K562 (cell line): ENCODE measurements around the gene RNF167. TPM values are rescaled to one million over a fixed set of nuclear protein-coding genes. Genes with fewer than 3 reads are reported as not detected.

Experiments
- CCNT2 ChIP-seq: IDR thresholded peaks from 2 replicates; pipeline ENCODE4 v1.6.1; 2011; ENCODE audit warnings: borderline replicate concordance, low read depth, mild to moderate bottlenecking, moderate library complexity, mixed read lengths, low read length; ENCODE audit not compliant: insufficient read length; ENCODE audit errors: extremely low read depth
- CTCFL ChIP-seq: IDR thresholded peaks from 2 replicates; pipeline ENCODE4 v1.6.1; 2011; ENCODE audit warnings: borderline replicate concordance, low read depth, mild to moderate bottlenecking, moderate library complexity, low read length; ENCODE audit not compliant: insufficient read depth, poor library complexity, severe bottlenecking
- CXXC5 ChIP-seq: fragments of 250-450 bp; sonication (Bioruptor Pico); IDR thresholded peaks from 2 replicates; pipeline ENCODE4 v1.8.0; 2022; ENCODE audit warnings: inconsistent platforms, mild to moderate bottlenecking, moderate library complexity
- ETV1 ChIP-seq: fragments of 450-650 bp; conservative IDR thresholded peaks from 2 replicates; pipeline ENCODE4 v1.6.1; 2016; ENCODE audit warnings: missing genetic modification characterization, control low read depth, low read depth, missing compliant biosample characterization
- SIN3A ChIP-seq, 2 experiments: fragments of 150-350 bp in 1 of 2; IDR thresholded peaks; 2 replicates each; pipeline ENCODE4 v1.6.1; 2011 to 2016; ENCODE audit warnings: borderline replicate concordance in 2 of 2, low read depth in 2 of 2, low read length in 2 of 2, mild to moderate bottlenecking in 2 of 2, moderate library complexity in 2 of 2; ENCODE audit not compliant: control insufficient read depth in 1 of 2
- TARDBP ChIP-seq: fragments of 450-650 bp; IDR thresholded peaks from 2 replicates; pipeline ENCODE4 v1.6.1; 2016
- VEZF1 ChIP-seq: fragments of 200-800 bp; sonication (Bioruptor generic); IDR thresholded peaks from 2 replicates; pipeline ENCODE4 v1.6.1; 2017; ENCODE audit warnings: missing genetic modification characterization, missing compliant biosample characterization
- YY1 ChIP-seq, 3 experiments: IDR thresholded peaks; 2 replicates each; pipeline ENCODE4 v1.6.1; 2011; ENCODE audit warnings: low read length in 2 of 3, mild to moderate bottlenecking in 2 of 3, moderate library complexity in 2 of 3, borderline replicate concordance in 1 of 3, control low read depth in 1 of 3, low read depth in 1 of 3; ENCODE audit not compliant: insufficient read depth in 3 of 3, insufficient replicate concordance in 2 of 3, control insufficient read depth in 1 of 3, insufficient read length in 1 of 3; ENCODE audit errors: extremely low read depth in 1 of 3
- ZNF280B ChIP-seq: fragments of 250-450 bp; sonication (Bioruptor Pico); IDR thresholded peaks from 2 replicates; pipeline ENCODE4 v1.5.1; 2021; ENCODE audit warnings: mild to moderate bottlenecking
- ZNF589 ChIP-seq: fragments of 200-800 bp; sonication (Bioruptor generic); IDR thresholded peaks from 2 replicates; pipeline ENCODE4 v1.6.1; 2016; ENCODE audit warnings: low read depth, missing genetic modification characterization, missing compliant biosample characterization
- polyA plus RNA-seq, 8 experiments: library from polyadenylated mRNA; depleted of rRNA in 4 of 8; stranded (reverse) in 5 of 8; unstranded in 3 of 8; fragments of >200 nt; fragmentation: Nextera tagmentation in 2 of 8; fragmentation: Illumina TruSeq in 1 of 8; extraction: Ambion mirVana in 2 of 8; extraction: Trizol in 1 of 8; gene quantifications; 2 replicates each; pipeline versions ENCODE4 v1.2.1 to v1.2.3, GENCODE V29; 2011 to 2014; ENCODE audit warnings: inconsistent platforms in 1 of 8, missing spikeins in 1 of 8
- total RNA-seq, 7 experiments: library from RNA; depleted of rRNA in 6 of 7; stranded (reverse); fragments of >200 nt in 6 of 7; fragmentation: Illumina TruSeq in 2 of 7; extraction: Trizol in 2 of 7; gene quantifications; 2 replicates each; pipeline versions ENCODE4 v1.2.1 to v1.2.3, GENCODE V29; 2011 to 2021; ENCODE audit warnings: low replicate concordance in 1 of 7

Gene RNF167
- total and polyA plus RNA-seq, 9 of the 15 experiments (the other 6 are each of a cell fraction or from before 2014, with no cell fraction given) = 16.5 to 143 (median 45.5) TPM

- TF ChIP-seq VEZF1 (peak; percentile 93), ETV1 (tag) (0 out of 2 replicates have a peak, but pooled peaks have one; percentile 15), TARDBP (peak; percentile 63; the same call in 1 of the 2 replicates), CTCFL (no peak), SIN3A (IDR thresholded peaks at IDR 0.05; ENCODE audit: borderline replicate concordance in 2 of 2, control insufficient read depth in 1 of 2, low read depth in 2 of 2, low read length in 2 of 2) (peak in 1 of 2 experiments; percentile 5; a peak in 1 of 4 replicates), ZNF589 (CRISPR knock-in tag) (peak; percentile 70; the same call in 1 of the 2 replicates), CXXC5 (CRISPR knock-in tag) (peak; percentile 56), ZNF280B (CRISPR knock-in tag) (no peak), CCNT2 (peak; percentile 60), YY1 (IDR thresholded peaks at IDR 0.05; ENCODE audit: borderline replicate concordance in 1 of 3, control insufficient read depth in 1 of 3, extremely low read depth in 1 of 3, insufficient read depth in 3 of 3, insufficient read length in 1 of 3, insufficient replicate concordance in 2 of 3, low read depth in 1 of 3, low read length in 2 of 3) (peak in 1 of 3 experiments; percentile 7)
These were observed 9.4 kb downstream of the RNF167 start (continued) for GRCh38 chr17:4949321-4950074.
